Measurements from ENCODE around the gene RNF167. TPM values are rescaled to one million over a fixed set of nuclear protein-coding genes. Genes with fewer than 3 reads are reported as not detected.
A peak's percentile ranks its signal among the peaks of the same experiment; 100 is the strongest.
"Not testable (repeated sequence)": the region's sequence is repeated elsewhere in the genome, so short reads cannot be mapped to it uniquely, and the experiment has no call there.

The RNF167 gene
- total RNA-seq, 1 experiment from 2014 or later: 86.0 TPM

GRCh38 chr17:4901648-4902344 is 38.3 kb upstream of the RNF167 start:
- peak; percentile 19 for DNase-seq (ENCODE audit: low spot score)
- in situ Hi-C loops (cut with HindIII; ENCODE audit: low sequenced_read_pairs): no loop called here

DNA sequence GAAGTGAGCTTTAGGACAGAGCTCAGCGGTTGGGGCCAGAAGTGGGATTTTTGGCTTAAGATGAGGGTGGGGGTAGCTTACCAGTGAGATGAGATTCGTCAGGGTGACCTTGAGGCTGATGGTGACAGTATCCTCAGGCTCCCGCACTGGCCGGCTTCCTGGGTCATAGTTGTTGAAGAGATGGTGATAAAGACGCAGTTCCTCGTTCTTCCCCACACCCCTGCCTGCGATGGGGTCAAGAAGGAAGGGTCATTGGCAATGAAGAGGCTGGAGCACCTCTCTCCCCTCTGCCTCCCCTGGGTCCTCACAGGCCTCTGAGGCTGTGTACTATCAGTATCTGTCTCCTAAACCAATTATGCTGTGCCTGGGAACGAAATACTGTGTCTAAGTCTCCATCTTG is 37.5 kb upstream of the RNF167 start:
- in situ Hi-C loops (cut with HindIII; ENCODE audit: low sequenced_read_pairs): no loop called here
- DNase-seq (ENCODE audit: low spot score): no peak

- peak; percentile 90 for DNase-seq (ENCODE audit: low spot score)
- in situ Hi-C loops (cut with HindIII; ENCODE audit: low sequenced_read_pairs): no loop called here
These were observed 36.8 kb upstream of the RNF167 start, which contains the start of gene CHRNE for GRCh38 chr17:4903051-4903818. CHRNE (minus strand) TSS chr17:4903098; CDS start chr17:4903063, 35 bp downstream.

DNA sequence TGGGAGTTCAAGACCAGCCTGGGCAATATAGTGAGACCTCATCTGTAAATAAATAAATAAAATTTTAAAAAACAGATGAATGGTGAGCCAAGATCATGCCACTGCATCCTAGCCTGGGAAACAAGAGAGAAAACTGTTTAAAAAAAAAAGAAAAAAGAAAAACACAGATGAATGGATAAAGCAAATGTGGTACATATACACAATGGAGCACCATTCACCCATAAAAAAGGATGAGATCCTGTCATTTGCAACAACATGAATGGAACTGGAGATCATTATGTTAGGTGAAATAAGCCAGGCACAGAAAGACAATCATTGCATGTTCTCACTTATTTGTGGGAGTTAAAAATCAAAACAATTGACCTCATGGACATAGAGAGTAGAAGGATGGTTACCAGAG is 33.4 kb upstream of the RNF167 start:
- DNase-seq (ENCODE audit: low spot score); in situ Hi-C loops (cut with HindIII; ENCODE audit: low sequenced_read_pairs): not testable (repeated sequence)

- no peak for DNase-seq (ENCODE audit: low spot score)
- in situ Hi-C loops (cut with HindIII; ENCODE audit: low sequenced_read_pairs): no loop called here
These were observed 31.8 kb upstream of the RNF167 start for GRCh38 chr17:4908301-4908700.

DNA sequence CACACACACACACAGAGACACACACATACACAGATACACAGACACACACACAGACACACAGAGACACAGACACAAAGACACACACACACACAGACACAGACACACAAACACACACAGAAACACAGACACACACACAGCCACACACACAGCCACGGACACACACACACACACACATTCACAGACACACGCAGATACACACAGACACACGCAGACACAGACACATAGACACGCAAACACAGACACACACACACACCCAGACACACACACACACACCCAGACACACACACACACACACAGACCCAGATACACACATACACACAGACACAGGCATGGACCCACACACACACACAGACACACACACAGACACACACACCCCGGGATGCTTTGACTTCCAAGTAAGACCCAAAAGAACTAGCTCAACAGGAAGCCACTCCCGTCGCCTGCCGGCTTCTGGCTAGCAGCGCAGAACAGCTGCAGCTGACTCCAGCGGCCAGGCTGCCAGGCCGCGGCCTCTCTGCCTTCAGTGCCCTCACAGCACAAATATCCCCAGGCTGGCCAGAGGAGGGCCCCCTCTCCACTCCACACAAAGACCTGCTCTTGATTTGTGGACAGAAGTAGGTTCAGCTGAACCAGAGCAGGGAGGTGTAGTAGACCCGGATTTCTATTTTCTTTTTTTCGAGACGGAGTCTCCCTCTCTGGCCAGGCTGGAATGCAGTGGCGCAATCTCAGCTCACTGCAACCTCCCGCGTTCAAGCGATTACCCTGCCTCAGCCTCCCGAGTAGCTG is 31.2 kb upstream of the RNF167 start:
- DNase-seq (ENCODE audit: low spot score): peak; percentile 80
- in situ Hi-C loops (cut with HindIII; ENCODE audit: low sequenced_read_pairs): no loop called here

- in situ Hi-C loops (cut with HindIII; ENCODE audit: low sequenced_read_pairs): no loop called here
- DNase-seq (ENCODE audit: low spot score): no peak
These were observed 26.1 kb upstream of the RNF167 start for GRCh38 chr17:4913994-4914393.

DNA sequence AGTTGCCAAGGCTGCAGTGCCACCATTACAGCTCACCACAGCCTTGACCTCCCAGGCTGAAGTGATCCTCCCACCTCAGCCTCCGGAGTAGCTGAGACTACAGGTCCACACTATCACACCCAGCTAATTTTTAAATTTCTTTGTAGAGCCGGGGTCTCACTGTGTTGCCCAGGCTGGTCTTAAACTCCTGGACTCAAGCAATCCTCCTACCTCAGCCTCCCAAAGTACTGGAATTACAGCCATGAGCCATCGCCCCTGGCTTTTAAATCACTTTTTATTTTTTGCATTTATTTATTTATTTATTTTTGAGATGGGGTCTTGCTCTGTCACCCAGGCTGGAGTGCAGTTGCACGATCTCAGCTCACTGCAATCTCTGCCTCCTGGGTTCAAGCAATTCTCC is 25.5 kb upstream of the RNF167 start:
- DNase-seq (ENCODE audit: low spot score); in situ Hi-C loops (cut with HindIII; ENCODE audit: low sequenced_read_pairs): not testable (repeated sequence)

- in situ Hi-C loops (cut with HindIII; ENCODE audit: low sequenced_read_pairs): no loop called here
- DNase-seq (ENCODE audit: low spot score): no peak
These were observed 20.5 kb upstream of the RNF167 start for GRCh38 chr17:4919511-4920047.

DNA sequence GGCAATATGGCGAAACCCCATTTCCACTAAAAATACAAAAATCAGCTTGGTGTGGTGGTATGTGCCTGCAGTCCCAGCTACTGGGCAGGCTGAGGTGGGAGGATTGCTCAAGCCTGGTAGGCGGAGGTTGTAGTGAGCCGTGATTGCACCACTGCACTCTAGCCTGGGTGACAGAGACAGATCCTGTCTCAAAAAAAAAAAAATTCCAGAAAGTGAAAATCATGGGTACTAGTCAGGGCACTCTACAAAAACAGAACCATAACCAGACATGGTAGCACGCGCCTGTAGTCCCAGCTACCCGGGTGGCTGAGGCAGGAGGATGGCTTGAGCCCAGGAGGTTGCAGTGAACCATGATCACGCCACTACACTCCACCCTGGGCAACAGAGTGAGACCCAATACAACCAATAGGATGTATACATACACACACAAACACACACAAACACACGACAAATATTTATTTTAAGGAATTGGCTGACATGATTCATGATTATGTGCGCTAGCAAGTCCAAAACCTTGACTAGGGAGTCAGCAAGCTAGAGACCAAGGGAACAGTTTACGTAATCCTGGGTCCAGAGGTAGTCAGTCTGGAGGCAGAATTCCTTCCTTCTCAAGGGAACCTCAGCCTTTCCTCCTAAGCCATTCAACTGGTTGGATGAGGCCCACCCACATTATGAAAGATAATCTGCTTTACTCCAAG is 19.6 kb upstream of the RNF167 start:
- in situ Hi-C loops (cut with HindIII; ENCODE audit: low sequenced_read_pairs): no loop called here
- DNase-seq (ENCODE audit: low spot score): no peak

- no peak for DNase-seq (ENCODE audit: low spot score)
- in situ Hi-C loops (cut with HindIII; ENCODE audit: low sequenced_read_pairs): no loop called here
These were observed 18.7 kb upstream of the RNF167 start for GRCh38 chr17:4921320-4921719.

- DNase-seq (ENCODE audit: low spot score); in situ Hi-C loops (cut with HindIII; ENCODE audit: low sequenced_read_pairs): not testable (repeated sequence)
These were observed 13.3 kb upstream of the RNF167 start for GRCh38 chr17:4926577-4927335.

- in situ Hi-C loops (cut with HindIII; ENCODE audit: low sequenced_read_pairs): no loop called here
These were observed 11.2 kb upstream of the RNF167 start for GRCh38 chr17:4928881-4929280.

GRCh38 chr17:4931963-4932362 is 8.1 kb upstream of the RNF167 start, which contains the start of gene GP1BA:
GP1BA (plus strand) TSS chr17:4932277; CDS start chr17:4932605, 328 bp downstream.
- DNase-seq (ENCODE audit: low spot score): no peak
- in situ Hi-C loops (cut with HindIII; ENCODE audit: low sequenced_read_pairs): no loop called here

More at GRCh38 chr17:4928881-4929280, 11.2 kb upstream of the RNF167 start:
- no peak for DNase-seq (ENCODE audit: low spot score)

- no peak for DNase-seq (ENCODE audit: low spot score)
- in situ Hi-C loops (cut with HindIII; ENCODE audit: low sequenced_read_pairs): no loop called here
These were observed 7.3 kb upstream of the RNF167 start for GRCh38 chr17:4932756-4933155.

GRCh38 chr17:4933646-4934045 is 6.4 kb upstream of the RNF167 start:
- DNase-seq (ENCODE audit: low spot score): no peak
- in situ Hi-C loops (cut with HindIII; ENCODE audit: low sequenced_read_pairs): no loop called here

GRCh38 chr17:4934173-4934979 is 5.7 kb upstream of the RNF167 start:
- peak; percentile 64 for DNase-seq (ENCODE audit: low spot score)
- in situ Hi-C loops (cut with HindIII; ENCODE audit: low sequenced_read_pairs): no loop called here

All from G401 (cell line).